GM19043 (cell line): ENCODE data around the gene CPN1.
"Not testable (repeated sequence)": the region's sequence is repeated elsewhere in the genome, so short reads cannot be mapped to it uniquely, and the experiment has no call there.

Experiments
- ATAC-seq: cut with Tn5 transposase; IDR thresholded peaks from one replicate; pipeline ENCODE4 v1.9.1; 2021; ENCODE audit warnings: low read depth; ENCODE audit not compliant: unreplicated experiment

Gene CPN1

DNA sequence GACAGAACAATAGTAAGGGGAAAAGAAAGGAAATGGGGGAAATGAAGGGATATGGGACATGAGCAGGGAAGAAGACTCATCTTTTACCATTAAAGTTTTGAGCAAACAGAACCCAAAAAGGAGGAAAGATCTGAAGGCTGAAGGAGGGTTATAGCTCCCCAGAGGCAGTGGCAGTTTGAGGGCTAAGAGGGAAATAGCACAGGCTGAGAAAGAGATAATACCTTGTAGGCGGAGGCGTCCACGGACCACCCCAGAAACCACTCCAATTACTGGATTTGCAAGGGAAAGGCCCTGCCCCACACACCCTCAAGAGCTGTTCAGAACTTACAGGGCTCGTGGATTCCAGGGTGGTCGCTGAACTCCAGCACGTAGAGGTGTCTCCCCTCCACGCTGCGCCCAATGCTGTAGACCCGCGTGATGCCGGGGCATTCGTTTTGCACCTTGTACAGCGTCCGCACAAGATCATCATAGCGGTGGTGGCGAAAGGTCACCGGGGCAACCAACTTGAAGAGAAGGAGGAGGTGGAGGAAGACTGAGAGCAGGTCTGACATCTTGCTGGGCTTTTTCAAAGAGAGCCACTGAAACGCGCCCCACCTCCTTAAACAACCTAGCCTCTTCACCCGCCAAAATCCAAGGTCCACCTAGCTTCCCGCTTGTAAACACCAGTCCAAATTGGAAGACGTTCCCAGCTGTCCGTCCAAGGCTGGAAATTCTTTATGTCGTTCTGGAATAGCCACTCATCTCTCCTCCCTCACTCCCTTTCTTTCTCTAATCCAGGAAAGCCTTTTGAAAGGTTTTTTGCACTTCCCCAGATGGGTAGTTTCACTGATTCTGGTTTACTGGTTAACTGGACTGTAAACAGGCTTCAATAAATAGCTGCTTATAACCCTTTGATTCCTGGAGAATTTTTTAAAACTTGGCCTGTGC is at the start of gene CPN1:
TSS of gene CPN1 (minus strand) at position 795 of the 927 bp plus-strand sequence. CDS start at position 551, 244 bp downstream.
- no peak for ATAC-seq

DNA sequence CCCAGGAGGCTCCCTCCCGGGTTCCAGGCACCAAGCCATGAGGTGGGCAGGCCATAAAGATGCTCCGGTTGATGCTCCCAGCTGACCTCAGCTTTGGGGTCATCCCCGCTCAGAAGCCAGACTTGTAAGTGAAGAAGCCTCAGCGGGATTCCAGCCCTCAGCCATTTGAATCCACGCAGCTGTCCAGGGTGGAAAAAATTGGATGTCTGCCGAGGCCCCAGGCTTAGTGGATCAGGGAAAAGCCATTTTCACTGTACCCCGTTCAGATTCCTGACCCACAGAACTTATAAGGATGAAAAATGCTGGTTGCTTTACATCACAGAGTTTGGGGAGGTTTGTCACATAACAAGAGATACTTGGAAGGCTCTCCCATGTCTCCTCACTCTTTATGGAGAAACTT is 49.2 kb upstream of the CPN1 start:
- ATAC-seq: no peak

DNA sequence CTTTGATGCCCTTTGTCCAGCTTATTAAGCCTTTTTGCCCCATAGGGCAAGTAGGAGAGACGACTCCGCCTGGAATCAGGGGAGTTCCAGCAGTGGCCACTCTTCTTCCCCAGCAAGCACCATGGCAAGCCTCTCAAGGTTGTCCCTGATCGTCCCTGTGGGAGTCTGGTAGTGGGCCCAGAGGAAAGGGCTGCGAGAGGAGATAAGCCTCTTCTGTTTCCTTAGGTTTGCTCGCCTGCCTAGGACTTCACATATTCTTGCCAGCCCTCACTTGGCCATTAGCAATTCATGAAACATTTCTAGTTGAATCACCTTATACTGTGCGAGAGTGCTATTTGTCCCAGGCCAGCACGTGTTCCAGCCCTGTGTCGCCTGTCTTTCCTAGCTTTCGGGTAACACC is 47.8 kb upstream of the CPN1 start:
- no peak for ATAC-seq

DNA sequence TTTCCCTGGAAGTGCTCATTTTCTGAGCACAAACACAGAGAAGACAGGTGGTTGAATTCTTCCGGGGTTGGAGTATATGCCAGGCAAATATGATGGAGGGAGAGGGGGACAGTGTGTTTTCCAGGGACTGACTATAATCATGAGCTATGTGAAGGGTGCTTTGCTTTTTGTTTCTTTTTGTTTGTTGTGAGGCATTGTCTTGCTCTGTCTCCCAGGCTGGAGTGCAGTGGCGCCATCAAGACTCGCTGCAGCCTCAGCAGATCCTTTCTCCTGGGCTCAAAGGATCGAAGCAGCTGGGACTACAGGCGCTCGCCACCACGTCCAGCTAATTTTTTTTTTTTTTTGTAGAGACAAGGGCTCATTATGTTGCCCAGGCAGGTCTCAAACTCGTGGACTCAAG is 47.3 kb upstream of the CPN1 start:
- ATAC-seq: no peak

DNA sequence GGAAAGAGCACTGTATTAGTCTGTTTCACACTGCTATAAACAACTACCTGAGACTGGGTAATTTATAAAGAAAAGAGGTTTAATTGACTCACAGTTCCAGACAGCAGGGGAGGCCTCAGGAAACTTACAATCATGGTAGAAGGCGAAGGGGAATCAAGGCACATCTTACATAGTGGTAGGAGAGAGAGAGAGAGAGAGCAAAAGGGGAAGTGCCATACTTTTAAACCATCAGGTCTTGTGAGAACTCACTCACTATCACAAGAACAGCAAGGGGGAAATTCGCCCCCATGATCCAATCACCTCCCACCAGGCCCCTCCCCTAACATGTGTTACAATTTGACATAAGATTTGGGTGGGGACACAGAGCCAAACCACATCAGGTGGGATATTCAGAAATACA is 43.7 kb upstream of the CPN1 start:
- ATAC-seq: not testable (repeated sequence)

DNA sequence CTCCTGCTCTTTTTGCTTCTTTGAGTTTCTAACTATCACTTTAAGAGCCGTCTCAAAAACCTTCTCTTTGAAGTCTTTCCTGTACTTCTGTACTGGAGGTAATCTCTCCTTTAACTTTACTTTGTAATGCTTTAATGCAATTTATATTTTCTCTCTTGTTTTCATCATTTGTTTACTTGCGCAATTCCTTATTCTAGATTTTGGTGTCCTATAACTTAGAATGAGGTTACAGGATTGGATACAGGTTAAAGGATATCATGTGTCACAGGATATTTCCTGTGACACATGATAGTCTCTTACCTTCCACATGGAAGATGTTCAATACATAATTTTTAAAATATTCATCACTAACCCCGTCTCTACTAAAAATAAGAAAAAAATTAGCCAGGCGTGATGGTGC is 42.4 kb upstream of the CPN1 start:
- ATAC-seq: no peak

DNA sequence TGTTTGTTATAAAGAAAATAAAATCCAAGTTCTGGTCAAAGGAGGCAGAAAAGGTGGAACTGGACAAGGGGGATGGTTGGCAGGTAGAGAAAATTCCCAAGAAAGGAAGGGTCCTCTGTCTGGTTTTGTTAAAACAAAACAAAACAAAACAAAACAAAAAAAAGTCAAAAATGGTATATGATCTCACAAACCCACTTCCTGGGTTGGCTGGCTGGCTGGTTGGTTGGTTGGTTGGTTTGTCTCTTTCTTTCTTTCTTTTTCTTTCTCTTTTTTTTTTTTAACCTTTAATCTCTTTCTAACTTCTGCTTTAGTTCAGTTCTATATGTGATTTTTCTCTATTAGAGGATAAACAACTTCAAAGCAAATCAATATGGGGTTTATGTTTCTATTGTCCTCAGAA is 41.1 kb upstream of the CPN1 start:
- no peak for ATAC-seq

DNA sequence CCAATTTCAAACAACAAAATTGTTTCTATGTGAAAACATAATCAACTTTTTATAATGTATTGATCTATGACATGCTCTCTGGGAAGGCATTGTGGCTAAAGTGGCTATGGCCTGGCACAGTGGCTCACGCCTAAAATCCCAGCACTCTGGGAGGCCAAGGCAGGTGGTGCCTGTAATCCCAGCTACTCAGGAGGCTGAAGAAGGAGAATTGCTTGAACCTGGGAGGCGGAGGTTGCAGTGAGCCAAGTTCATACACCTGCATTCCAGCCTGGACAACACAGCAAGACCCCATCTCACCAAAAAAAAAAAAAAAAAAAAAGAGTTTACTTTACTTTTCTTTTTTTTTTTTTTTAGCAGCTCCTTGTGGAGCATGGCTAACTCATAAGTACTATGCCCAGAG is 38.9 kb upstream of the CPN1 start:
- ATAC-seq: no peak

DNA sequence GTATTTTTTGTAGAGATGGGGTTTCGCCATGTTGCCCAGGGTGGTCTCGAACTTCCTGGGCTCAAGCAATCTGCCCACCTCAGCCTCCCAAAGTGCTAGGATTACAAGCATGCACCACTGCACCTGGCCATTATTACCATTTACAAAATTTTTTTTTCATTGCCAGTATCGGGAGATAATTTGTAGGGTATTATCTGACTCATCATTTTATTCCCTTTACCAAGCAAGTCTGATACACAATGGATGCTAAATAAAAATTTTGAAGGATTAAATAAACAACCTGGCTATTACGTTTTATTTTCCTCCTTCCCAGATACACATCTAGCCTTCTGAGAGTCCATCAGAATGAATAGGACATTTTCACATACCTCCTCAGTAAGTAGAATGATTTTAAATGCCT is 38.1 kb upstream of the CPN1 start:
- no peak for ATAC-seq

DNA sequence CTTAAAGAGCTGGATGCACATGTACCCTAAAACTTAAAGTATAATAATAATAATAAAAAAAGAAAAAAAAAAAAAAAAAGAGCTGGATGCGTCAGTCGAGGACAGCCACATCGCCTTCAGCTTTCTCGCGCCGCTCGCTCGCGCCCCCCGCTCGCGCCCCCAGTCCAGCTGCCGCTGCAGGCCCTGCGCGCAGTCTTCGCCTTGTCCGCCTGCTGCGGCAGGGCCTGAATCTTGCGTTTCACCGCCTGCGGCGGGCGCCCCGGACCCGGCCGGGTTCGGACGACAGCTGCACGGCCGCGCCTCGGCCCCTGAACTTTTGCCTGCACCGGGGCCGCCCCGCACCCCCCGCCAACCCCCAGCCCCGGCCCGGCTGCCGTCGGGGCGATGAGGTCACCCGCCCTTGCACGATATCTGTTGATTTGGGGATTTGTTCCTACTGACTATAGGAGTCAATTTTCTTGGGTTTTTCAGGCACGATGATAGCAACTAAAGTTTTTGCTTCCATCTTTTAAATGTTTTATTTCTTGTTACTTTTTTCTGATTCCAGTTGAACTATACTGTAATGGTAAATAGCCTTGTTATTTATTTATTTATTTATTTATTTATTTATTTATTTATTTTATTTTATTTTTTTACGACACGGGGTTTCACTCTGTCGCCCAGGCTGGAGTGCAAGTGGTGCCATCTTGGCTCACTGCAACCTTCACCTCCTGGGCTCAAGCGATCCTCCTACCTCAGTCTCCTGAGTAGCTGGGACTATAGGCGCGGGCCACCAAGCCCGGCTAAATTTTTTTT is 33.5 kb upstream of the CPN1 start:
- no peak for ATAC-seq

DNA sequence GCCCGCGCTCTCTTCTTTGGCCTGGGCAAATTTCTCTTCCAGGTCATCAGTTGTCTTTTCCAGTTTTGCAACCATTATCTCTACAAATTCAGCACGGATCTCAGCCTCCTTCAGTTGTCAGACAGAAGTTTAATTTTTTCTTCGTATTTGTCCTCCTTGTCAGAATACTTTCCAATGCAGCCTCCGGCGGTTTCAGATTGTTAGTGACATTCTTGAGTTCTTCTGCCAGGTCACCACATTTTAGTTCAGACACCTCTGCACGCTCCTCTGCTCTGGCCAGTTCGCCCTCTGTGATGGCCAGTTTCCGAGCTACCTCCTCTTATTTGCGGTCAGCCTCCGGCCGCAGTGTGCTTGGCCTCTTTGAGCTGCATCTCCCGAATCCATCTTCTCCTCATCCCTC is 32.8 kb upstream of the CPN1 start:
- ATAC-seq: no peak

DNA sequence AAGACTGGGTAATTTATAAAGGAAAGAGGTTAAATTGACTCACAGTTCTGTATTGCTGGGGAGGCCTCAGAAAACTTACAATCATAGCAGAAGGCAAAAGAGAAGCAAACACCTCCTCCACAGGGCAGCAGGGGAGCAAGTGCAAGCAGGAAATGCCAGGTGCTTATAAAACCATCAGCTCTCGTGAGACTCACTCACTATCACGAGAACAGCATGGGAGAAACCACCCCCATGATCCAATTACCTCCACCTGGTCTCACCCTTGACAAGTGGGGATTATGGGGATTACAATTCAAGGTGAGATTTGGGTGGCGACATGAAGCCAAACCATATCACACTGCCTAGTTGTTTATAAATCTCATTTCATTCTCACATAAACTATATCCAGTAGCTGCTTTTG is 28.0 kb upstream of the CPN1 start:
- no peak for ATAC-seq

DNA sequence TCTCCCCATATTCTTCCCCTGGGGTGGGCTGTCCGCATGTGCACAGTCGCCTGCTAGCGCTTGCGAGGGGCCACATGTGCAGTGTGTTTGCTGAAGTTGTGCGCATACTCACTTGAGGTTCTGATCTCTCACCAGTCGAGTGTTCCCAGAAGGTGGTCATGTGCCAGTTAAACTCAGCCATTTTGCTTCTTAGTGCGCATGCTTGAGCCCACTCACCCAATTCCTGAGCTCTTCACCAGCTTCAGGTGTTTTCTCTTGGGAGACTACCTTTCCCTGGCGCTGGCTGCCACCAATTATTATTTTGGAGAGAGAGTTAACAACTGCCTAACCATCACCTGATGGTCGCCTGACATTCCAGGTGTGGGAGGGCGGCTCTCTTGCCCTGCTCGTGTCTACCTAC is 25.2 kb upstream of the CPN1 start:
- ATAC-seq: no peak

DNA sequence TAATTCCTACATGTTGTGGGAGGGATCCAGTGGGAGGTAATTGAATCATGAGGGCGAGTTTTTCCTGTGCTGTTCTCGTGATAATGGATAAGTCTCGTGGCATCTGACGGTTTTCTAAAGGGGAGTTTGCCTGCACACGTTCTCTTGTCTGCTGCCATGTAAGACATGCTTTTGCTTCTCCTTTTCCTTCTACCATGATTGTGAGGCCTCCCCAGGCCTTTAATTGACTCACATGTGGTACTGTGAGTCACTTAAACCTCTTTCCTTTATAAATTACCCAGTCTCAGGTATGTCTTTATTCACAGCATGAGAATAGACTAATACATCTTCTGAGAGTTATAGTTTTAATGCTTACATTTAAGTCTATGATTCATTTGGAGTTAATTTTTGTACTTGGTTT is 22.6 kb upstream of the CPN1 start:
- no peak for ATAC-seq

DNA sequence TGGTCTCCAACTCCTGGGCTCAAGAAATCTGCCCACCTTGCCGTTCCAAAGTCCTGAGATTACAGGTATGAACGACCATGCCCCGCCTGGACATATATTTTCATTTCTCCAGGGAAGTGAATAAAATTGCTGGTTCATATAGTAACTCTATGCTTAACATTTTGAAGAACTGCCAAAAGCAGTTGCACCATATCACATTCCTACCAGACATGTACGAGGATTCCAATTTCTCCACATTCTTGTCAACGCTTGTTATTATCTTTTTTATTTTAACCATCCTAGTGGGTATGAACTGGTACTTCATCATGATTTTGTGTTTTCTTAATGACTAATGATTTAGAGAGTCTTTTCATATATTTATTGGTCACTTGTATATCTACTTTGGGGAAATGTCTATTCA is 21.9 kb upstream of the CPN1 start:
- ATAC-seq: no peak

DNA sequence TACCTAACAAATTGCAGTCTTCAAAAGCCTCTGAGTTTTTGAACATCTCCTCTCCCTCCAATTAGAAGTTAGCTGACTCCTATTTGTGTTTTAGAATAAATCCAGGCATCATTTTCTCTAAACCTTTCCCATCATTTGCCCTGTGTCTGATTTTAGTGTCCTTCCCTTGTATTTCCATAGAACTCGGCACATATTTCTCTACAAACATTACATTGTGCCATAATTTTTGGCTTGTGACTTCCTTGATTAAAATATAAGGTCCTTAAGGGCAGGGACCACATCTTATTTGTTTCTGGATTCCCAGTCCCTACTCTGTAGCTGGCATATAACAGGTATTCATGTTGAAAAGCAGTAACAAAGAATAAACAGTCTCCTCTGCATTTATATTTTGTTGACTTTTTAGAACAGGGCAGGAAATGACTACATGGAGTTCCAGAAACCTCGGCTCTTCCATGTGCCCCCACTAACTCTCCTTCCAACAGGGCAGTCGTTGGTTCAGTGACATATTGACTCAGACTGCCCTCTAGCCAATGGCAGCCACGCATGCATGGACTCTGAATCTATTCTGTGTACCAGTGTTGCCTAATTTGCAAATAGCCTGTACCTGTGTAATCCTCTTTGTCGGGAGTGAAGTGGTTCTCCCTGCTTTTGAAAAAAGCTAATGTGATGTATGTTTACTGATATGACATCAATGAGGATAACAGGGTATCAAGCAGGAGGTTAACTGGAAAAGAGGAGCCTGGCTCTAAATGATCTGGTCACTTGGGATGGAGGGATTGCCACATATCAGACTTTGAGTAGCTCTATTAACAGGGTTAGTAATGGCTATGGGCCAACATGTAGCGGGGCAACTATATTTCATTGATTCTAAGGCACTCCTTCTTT is 19.8 kb upstream of the CPN1 start:
- ATAC-seq: no peak

DNA sequence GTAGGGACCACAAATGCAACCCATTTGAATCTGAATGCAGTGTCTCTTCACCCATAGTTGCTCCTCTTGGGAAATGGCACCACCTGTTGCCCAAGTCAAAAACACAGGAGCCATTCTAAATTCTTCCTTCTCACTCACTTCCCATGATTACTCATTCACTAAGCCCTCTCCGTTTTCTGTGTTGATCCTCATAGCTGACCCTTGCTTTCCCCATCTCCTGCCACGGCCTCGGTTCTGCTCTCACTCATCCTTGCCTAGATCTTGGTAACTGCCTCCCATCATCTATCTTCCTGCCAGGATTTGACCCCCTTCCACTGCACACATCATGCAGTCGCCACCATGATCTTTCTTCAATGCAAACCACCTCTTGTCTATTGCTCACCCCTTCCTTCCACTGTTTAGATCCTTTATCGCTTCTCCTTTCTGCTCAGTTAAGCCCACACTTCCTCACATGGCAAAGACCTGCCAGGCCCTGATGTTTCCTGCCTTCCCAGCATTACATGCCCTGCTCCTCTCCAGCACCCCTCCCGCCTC is 19.0 kb upstream of the CPN1 start:
- ATAC-seq: no peak

DNA sequence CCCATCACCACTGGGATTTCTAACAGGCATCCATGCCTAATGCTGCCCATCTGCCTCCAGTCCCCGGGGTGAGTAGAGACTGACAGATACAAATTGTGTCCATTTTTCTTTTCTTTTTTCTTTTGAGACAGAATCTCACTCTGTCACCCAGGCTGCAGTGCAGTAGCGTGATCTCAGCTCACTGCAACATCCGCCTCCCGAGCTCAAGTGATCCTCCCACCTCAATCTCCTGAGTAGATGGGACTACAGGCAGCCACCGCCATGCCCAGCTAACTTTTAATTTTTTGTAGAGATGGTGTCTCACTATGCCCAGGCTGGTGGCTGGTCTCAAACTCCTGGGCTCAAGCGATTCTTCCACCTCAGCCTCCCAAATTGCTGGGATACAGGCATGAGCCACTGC is 7.6 kb upstream of the CPN1 start:
- ATAC-seq: no peak

DNA sequence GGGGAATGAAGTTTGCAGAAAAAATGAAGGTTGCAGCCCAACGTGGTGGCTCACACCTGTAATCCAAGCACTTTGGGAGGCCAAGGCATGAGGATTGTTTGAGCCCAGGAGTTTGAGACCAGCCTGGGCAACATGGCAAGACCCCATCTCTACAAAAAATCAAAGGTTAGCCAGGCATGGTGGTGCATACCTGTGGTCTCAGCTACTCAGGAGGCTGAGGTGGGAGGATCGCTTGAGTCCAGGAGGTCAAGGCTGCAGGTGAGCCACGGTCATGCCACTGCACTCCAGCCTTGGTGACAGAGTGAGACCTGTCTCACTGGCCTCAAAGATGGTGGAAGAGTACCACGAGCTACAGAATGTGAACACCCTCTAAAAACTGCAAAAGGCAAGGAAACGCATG is 5.0 kb upstream of the CPN1 start:
- not testable (repeated sequence) for ATAC-seq

DNA sequence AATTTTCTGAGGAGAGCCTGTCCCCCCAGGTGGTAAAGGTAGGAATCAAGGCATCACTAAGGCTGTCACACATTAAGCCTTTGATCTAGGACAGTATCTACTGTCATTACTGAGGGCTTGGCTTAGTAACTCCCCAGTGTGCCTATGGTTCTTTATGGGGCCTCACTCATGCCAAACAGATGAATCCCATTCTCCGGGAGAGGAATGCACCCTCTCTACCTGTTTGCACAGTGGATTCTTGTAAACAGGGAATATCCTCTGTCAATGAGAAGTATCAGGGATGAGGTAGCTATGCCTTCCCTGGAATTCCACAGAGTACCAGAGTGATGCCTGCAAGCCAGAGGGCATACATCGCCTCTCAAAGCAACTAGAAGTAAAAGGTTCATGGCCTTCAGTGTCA is 3.9 kb upstream of the CPN1 start:
- ATAC-seq: no peak

DNA sequence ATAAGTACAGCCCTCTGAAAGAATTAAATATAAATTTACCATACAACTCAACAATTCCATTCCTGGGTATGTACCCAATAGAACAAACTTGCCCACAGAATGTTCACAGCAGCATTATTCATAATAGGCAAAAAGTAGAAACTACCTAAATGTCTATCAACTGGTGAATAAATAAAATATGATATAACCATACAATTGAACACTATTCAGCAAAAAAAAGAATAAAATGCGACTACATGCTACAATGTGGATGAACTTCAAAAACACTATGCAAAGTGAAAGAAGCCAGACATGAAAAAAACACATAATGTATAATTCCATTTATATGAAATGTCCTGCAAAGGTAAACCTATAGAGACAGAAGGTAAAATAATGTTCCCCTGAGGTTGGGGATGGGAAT is 2.0 kb upstream of the CPN1 start:
- ATAC-seq: no peak
